UCSD-AML1 (cell line): ENCODE results near the gene CEP170.

Experiments used
- DNase-seq: peaks from one replicate; lab custom pipeline; 2025; ENCODE audit not compliant: unreplicated experiment; lab: John Stamatoyannopoulos, UW

CEP170 gene

DNA sequence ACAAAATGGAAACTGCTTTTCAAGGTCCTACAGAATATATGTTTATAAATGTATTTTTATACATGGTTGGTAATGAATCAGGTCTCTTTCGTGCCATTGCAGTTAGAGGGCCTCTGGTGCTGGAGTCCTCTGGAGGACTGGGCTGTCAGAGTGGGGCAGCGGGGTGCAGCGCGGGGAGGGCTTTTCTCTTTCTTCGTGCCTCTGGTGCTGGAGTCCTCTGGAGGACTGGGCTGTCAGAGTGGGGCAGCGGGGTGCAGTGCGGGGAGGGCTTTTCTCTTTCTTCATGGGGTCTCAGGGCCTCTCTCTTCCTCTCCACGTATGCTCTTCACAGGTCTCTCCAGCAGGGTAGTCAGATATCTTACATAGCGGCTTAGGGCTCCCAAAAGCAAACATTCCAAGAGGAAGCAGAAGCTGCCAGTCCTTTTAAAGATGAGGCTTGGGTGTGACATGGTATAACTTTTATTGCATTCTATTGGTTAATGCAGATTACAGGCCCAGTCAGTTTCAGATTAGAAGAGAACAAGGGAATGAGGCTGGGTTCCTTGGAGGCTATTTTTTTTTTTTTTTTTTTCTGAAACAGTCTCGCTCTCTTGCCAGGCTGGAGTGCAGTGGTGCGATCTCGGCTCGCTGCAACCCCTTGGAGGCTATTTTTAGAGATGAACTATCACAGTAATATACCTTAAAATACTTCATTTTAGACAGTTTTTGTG lies 13.8 kb upstream of the CEP170 start:
- DNase-seq, result no peak

DNA sequence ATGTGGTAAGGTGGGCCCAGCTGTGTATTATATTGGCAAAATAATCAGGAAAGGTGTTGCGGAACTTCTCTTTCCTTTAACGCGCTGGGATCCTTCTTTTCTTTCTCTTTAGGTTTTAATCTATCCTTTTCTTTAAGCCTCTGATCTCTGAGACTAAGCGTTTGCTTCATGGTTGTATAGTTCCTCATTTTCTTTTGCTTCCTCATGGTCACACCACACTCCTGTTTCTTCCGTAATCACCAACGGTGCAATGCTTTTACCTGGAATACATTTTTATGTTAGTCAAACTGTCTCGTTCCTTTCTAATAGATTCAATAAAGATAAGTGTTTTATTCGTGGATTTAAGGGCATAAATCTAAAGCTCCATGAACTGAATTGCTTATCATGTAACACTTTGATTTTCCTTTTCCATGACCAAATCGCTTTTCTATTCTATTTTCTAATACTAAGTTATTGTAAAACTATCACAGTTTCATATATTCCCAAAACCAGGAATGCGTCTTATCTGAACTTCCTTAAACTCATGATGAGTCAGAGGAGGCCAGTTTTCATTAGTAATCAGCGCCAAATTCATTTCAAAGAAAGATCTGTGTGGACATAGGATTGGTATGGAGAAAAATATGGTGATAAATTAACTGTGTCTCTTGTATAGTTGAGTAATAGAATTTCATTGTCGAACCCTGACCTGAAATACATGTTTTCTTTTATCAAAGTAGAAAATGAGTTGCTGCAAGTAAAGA lies 13.0 kb upstream of the CEP170 start:
- DNase-seq, result no peak

DNA sequence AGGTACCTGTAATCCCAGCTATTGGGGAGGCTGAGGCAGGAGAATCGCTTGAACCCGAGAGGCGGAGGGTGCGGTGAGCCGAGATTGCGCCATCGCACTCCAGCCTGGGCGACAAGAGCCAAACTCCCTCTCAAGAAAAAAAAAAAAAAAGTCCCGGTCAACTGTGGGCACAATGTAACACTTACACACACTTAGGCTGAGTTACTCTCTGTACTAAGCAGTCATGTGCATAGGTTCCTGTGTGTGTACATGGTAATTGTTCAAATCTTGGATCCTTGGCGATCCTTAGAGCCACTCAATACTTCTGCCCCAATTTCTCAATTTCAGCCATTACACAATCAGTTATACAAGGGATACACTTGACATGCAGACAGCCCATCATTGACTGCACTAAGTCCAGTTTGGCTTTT lies 12.4 kb upstream of the CEP170 start:
- no peak for DNase-seq

DNA sequence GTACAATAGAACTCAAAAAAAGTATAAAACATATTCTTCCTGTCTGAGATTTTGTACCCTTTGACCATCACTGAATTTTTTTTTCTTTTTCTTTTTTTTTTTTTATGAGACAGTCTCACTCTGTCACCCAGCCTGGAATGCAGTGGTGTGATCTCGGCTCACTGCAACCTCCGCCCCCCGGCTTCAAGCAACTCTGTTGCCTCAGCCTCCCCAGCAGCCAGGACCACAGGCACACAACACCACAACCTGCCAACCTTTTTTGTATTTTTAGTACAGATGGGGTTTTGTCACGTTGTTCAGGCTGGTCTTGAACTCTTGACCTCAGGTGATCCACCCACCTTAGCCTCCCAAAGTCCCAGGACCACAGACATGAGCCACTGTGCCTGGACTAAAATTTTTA lies 11.2 kb upstream of the CEP170 start:
- DNase-seq, result no peak

DNA sequence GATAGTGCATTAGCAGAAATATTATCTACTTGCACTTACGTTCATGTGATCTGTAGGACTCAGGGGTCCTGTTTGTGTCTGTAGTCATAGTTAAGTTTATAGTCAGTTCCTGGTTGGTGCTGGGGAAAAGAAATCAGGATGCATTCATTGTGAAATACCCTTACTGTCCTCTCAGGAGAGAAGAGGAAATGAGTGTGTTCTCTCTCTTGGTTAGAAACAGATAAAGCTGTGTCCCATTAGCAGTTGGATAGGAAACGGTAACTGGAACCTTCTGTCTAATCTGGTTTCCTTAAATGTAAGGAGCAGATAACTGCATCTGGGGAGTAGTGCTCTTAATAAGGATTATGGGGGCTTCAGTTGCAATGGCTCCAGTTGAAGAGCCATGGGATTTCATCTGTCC lies 9.6 kb upstream of the CEP170 start:
- DNase-seq, result no peak

DNA sequence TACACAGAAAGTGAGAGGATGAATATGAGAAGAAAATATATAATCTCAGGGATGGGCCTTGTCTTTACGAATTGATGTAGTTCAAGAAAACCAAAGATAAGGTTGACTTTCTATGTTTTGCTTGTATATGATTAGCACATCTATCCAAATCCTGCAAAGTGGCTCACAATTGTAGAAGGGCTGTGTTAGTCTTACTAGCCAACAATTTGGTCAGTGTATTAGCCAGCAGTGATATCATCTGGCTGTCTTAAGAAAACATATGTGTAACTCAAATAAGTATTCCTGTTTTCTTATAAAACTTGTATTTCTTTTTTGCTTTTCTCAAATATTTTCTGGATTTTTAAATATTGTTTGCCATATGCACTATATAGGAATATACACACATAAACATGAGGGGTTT lies 6.3 kb upstream of the CEP170 start:
- DNase-seq, result no peak

DNA sequence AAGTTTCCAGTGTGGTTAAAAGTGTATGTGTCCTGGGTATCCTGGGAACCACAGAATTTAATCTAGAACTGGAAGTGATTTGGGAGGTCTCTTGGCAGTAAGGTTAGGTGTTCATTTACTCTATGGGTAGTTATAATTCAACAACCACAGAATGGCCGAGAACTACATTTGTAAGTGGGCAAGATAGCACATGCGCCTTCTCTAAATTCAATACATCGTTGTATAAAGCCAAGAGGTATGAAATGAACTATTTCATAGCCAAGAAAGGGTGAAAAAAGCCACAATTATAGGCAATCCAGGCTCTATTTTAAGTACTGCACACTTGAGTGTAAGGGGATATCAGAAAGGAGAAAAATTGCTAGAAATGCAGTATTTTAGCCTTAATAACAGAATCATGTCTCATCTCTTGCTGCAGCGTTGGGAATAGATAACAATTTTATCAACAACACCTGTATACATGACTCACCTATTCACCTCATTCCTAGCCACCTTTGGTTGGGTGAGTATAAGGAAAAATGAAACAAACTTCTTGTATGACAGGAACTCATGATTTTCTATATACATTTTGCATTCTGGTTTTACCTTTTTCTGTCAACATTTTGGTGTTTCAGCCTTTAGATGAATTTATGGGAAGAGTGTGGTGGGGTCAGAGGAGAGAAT lies 5.3 kb upstream of the CEP170 start:
- no peak for DNase-seq

DNA sequence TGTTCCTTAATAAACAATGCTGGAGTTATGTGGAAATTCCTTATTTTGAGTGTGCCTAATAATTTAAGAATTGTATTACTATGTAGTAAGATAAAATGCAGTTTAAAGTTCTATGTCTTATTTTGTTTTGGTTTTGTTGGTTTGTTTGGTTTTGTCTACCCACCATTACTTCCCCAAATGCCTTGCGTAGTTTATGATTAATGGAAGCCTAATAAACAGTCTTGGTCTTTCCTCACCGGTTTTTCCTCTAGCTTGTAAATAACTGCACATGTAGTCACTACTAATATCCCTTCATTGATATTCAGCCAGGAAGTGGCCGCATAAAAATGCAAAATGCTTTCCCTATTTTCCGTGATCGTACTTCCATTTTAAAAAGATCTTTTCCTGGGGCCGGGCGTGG lies 3.6 kb upstream of the CEP170 start:
- no peak for DNase-seq

DNA sequence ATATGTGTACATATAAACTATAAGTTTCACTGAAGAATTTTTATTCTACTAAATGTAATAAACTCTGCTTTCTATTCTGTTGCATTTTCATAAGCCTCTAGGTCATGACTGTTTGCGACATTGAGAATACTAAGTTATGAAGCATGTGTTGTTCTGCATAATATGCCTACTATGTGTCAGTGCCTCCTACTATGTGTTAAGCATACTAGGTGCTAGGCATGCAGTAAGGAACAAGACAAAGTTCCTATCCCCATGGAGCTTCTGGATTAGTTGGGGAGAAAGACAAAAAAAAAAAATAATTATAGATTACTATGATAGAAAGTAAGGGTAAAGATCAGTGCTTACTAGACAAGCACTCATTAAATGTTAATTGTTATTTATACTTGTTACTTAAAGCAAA lies 2.1 kb upstream of the CEP170 start:
- DNase-seq, result no peak

DNA sequence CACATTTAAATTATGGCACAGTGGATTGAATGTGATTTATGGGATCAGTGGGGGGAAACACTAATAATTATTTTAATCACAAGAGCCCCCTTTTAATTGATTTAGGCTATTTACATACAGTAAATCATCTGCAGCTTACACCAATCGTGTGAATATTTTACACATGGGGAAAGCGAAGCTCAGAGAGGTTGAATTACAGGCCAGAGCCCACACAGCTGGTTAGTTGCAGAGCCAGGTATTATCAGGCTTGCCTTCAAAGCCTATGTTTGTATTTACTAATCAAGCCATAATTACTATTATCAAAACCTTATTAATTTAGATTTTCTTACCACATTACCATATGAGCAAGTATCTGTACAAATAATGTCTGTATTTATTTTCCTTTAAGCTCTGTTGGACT lies 1.5 kb upstream of the CEP170 start:
- DNase-seq, result no peak

DNA sequence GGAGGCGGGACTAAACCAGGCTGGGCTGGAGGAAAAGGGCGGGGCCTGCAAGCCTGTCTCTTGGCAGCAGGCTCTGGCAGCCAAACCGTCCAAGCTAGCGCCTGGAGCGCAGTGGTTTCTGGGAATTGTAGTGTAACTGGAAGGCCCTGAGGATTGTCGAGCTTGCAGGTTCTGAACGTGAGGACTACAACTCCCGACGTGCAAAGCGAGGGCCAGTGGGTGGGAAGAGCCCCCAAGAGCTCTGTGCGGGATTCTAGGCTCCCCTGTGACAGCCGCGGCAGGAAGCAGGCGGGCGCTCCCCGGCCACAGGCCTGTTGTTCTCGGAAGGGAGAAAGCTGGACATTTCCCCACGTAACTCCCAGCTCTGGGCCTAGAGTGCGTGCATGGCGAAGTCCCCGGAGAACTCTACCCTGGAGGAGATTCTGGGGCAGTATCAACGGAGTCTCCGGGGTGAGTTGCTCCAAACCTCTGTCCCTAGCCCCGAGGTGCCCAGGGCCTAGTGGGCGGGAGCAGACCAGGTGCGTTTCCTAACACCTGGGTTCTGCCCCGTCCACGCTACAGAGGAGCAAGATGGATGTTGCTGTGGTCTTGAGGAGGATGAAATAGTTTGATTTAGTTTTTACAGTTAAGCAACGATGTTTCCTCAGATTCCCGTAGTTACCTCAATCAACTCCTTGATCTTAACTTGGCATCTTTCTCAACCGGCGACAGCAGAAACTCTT lies 871 bp upstream of the CEP170 start, which contains the start of gene SDCCAG8:
Gene SDCCAG8 (plus strand): TSS at position 251 of the 722 bp plus-strand sequence. CDS start 133 bp downstream, at position 384.
- peak; percentile 98 for DNase-seq

DNA sequence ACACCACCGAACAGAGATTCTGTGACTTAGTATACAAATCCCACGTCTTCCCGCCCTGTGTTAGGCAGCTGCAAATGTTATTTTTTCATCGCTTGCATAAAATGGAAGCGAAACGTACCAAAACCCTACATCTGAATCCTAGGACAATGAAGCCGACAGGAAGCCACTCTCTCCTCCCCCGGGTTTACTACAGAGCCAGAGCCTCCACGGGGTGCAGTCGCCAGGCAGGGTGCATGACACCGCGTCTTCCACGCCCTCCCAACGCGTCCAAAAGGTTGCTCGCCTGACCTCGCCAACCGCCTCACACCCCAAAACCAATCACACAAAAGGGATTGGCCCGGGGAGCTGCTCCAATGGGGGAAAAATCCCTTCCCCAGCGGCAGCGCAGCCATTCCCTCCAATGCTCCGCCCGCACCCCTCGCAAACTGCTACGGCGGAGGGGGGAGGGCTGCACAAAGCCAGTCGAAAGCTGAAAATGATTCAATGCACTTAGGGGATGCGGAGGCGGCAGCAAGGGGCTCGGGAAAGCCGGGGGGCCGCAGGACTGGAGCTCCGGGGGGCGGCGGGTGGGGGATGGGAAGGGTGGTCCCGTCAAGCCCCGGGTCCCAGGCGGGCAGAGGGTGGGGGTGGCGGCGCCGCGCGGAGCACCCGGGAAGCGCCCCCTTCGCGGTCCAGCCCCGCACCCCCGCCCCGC lies 701 bp downstream of the CEP170 start:
- peak; percentile 66 for DNase-seq

DNA sequence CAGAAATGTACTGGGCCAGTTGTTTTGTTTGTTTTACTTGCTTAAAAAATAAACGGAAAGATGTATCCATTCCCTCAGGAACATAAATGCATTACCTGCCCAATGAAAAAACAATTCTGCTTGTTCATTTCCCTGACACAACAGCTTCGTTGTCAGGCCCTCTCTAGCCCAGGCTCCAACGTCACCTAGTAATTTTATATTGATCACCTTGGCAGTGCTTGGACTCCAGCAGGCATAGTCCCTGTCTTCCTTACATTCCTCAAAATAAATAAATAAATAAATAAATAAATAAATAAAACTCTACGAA lies 1.2 kb downstream of the CEP170 start:
- no peak for DNase-seq

DNA sequence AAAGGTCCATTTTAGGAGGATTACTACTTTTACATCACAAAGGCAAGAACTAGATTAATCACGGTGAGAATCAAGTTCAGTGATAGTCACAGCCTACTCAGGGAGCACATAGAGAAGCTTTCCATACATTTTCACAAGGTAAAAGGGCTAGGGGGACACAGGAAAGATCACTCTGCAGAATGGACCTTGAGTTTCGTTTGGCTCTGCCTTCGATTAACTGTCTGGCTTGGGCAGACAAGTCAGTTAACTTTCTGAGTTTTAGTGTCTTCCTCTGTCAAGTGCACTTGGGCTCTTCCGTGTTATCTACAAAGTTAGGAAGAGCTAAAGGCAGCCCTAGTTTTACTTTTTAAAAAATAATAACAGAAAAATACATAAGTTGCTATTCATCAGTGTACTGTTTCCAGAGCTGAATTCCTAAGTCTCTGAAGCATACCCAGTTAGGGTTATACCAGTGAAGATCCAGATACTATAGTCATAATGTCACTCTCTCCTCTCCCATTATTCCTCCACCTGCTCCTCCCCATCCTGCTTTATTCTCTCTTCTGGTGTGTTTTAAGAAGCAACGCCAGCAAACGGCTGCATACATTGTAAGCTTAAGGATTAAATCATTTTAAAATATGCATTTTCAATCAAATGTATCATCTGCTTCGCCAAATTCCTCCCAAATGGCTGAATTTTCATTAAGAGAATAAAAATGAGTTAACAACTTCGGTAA lies 1.7 kb downstream of the CEP170 start:
- no peak for DNase-seq

DNA sequence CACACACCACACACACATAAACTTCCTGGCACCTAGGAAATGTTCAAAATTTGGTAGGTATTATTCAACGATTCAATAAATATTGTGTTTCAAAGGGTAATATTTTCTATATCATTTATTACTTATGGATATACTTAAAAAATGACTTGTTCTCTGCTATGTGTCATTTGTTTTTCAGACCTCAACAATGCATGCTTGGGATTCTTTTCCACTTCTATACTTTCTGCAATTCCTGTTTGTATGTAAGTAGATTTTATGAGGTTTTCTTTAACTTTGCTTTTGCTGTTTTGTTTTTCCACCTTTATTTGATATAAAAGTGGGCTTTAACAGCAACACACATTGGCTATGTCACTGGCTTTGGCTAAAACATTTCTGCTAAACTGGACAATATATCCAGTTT lies 3.5 kb downstream of the CEP170 start:
- no peak for DNase-seq

DNA sequence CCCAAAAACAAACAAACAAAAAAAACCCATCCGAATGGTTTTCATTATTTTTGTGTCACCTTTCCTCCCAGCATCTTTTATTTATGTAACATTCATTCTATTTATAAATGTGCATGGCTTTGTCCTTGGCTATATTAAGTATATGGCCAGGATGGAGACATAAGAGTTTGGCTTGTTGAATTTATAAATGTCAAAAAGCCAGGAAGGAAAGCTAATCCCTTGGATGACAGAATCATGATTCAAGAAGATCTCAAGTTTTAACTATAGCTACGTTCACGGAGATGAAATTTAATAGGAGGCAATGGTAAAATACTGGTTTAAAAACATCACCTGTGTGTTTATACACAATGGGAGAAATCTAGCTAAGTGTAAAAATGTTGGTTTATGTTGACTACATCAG lies 5.0 kb downstream of the CEP170 start:
- DNase-seq, result no peak

DNA sequence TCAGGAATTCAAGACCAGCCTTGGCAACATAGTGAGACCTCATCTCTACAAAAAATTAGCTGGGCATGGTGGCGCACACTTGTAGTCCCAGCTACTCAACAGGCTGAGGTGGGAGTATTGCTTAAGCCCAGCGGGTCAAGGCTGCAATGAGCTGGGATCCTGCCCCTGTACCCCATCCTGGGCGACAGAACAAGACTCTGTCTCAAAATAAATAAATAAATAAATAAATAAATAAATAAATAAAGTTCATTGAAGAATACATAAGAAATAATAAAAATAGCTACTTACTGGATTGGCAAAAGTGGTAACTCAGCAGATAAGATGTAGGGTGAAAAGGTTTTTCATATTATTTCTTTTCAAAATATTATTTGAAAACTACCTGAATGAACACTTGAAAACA lies 5.9 kb downstream of the CEP170 start:
- DNase-seq, result no peak

DNA sequence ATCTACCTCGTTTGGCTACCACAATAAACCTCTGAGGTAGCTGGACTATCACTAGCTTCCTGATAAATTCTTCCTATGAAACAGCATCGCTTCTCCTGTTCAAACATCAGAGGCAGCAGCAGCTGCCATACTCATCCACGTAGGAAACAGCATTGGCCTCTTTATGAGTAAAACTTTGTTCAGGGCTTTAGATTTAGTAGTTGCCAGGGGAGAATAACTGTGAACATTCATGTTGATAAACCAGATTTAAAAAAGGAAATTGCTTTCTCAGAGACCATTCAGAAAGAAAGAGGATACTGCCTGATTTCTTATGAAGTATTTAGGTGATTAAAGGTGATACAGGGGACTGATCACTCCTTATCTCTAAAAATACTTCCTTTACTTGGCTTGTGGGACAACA lies 7.2 kb downstream of the CEP170 start:
- DNase-seq, result no peak

DNA sequence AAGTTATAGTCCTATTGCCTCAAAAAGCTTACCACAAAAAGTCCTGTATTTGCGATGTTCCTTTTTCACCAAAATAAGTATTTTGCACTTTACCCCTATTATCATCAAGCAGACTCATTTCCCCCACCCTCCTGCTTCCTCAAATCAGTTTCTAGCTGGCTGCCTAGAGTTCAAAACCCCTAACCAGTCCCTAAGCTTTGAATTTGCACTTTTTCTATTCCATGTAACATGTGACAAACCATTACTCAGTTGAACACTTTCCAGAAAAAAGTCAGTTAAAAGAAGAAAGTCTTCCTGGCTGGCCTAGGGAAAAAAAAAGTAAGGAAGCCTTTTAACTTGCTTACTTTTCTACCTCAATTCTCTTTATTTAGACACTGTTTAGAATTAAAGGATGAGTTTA lies 8.2 kb downstream of the CEP170 start:
- no peak for DNase-seq

DNA sequence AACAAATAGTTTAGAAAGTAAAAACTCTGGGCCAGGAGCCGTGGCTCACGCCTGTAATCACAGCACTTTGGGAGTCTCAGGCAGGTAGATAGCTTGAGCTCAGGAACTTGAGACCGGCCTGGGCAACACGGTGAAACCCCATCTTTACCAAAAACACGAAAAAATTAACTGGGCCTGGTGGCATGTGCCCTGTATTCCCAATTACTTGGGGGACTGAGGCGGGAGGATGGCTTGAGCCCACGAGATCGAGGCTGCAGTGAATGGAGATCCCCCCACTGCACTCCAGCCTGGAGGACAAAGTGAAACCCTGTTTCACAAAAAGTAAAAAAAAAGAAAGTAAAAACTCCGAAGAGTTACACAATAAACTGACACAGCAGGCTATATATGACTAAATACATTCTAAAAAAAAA lies 10.6 kb downstream of the CEP170 start:
- DNase-seq, result no peak
